ENCODE measurements around the gene LCA5.

The LCA5 gene

GRCh38 chr6:79440598-79440997 is 96.6 kb downstream of the LCA5 start:
- H3K27me3 ChIP-seq (ENCODE audit: control insufficient read depth, insufficient read depth, low read length): no peaks in the 10 kb centered on the region
- no peak overlapping the region for H3K27ac ChIP-seq (ENCODE audit: low read depth, low read length)
- H3K4me1 ChIP-seq (ENCODE audit: control insufficient read depth, insufficient read depth, low read length): no peaks in the 10 kb centered on the region
- no peak overlapping the region for H3K9ac ChIP-seq (ENCODE audit: low read depth, low read length)
- H3K9me3 ChIP-seq (ENCODE audit: control insufficient read depth, insufficient read depth, low read length): peaks cover 7% of the 10 kb centered on the region
- H3K36me3 ChIP-seq (ENCODE audit: control insufficient read depth, insufficient read depth, low read length): no peaks in the 10 kb centered on the region
- H3K4me3 ChIP-seq (ENCODE audit: low read depth, low read length): no peak overlapping the region

GRCh38 chr6:79438030-79438429 is 99.2 kb downstream of the LCA5 start:
- H3K4me1 ChIP-seq (ENCODE audit: control insufficient read depth, insufficient read depth, low read length): no peaks in the 10 kb centered on the region
- H3K27me3 ChIP-seq (ENCODE audit: control insufficient read depth, insufficient read depth, low read length): no peaks in the 10 kb centered on the region
- H3K9ac ChIP-seq (ENCODE audit: low read depth, low read length): no peak overlapping the region
- no peak overlapping the region for H3K4me3 ChIP-seq (ENCODE audit: low read depth, low read length)
- H3K27ac ChIP-seq (ENCODE audit: low read depth, low read length): no peak overlapping the region
- H3K9me3 ChIP-seq (ENCODE audit: control insufficient read depth, insufficient read depth, low read length): peaks cover 7% of the 10 kb centered on the region
- H3K36me3 ChIP-seq (ENCODE audit: control insufficient read depth, insufficient read depth, low read length): no peaks in the 10 kb centered on the region

- H3K9me3 ChIP-seq (ENCODE audit: control insufficient read depth, insufficient read depth, low read length): no peaks in the 10 kb centered on the region
- H3K9ac ChIP-seq (ENCODE audit: low read depth, low read length): no peak overlapping the region
- H3K27me3 ChIP-seq (ENCODE audit: control insufficient read depth, insufficient read depth, low read length): no peaks in the 10 kb centered on the region
- no peak overlapping the region for H3K4me3 ChIP-seq (ENCODE audit: low read depth, low read length)
- H3K36me3 ChIP-seq (ENCODE audit: control insufficient read depth, insufficient read depth, low read length): no peaks in the 10 kb centered on the region
- no peak overlapping the region for H3K27ac ChIP-seq (ENCODE audit: low read depth, low read length)
- H3K4me1 ChIP-seq (ENCODE audit: control insufficient read depth, insufficient read depth, low read length): no peaks in the 10 kb centered on the region
These were observed 101.0 kb downstream of the LCA5 start for GRCh38 chr6:79436241-79436640.

- Histone ChIP-seq H3K4me1 (ENCODE audit: control insufficient read depth, insufficient read depth, low read length) (no peaks in the 10 kb centered on the region), H3K27ac (ENCODE audit: low read depth, low read length) (no peak overlapping the region), H3K9me3 (ENCODE audit: control insufficient read depth, insufficient read depth, low read length) (no peaks in the 10 kb centered on the region), H3K9ac (ENCODE audit: low read depth, low read length) (no peak overlapping the region), H3K27me3 (ENCODE audit: control insufficient read depth, insufficient read depth, low read length) (no peaks in the 10 kb centered on the region), H3K4me3 (ENCODE audit: low read depth, low read length) (no peak overlapping the region), H3K36me3 (ENCODE audit: control insufficient read depth, insufficient read depth, low read length) (no peaks in the 10 kb centered on the region)
These were observed 101.5 kb downstream of the LCA5 start for GRCh38 chr6:79435746-79436145.

Data from HUES48 (cell line).